Activated CD8-positive, alpha-beta memory T cell treated with anti-CD3 and anti-CD28 coated beads for 4 hours (primary cell): ENCODE data around the gene PRRC2B.
"Not testable (repeated sequence)": the region's sequence is repeated elsewhere in the genome, so short reads cannot be mapped to it uniquely, and the experiment has no call there.

Experiments
- DNase-seq, 2 donors: peaks; one replicate each; pipeline ENCODE4 v3.0.0-alpha.2; 2020; ENCODE audit warnings: low read depth in 2 of 2

The PRRC2B gene

DNA sequence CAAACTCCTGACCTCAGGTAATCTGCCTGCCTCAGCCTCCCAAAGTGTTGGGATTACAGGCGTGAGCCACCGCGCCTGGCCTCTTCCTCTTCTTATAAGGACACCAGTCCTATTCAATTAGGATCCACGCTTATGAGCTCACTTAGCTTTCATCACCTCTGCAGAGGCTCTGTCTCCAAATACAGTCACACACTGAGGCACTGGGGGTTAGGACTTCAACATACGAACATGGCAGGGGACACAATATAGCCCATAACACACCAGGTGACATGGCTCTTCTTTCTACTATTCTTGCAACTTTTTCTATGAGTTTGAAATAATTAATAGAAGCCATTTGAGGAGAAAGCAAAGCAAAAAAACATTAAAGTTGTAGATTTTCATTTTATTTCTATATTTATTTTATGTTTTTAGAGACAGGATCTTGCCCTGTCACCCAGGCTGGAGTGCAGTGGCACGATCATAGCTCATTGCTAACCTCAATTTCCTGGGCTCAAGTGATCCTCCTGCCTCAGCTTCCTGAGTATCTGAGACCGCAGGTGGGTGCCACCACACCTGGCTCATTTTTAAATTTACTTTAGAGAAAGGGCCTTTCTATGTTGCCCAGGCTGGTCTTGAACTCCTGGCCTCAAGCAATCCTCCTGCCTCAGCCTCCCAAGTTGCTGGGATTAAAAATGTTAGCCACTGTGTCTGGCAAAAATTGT lies 145.5 kb downstream of the PRRC2B start:
- no peak for DNase-seq

DNA sequence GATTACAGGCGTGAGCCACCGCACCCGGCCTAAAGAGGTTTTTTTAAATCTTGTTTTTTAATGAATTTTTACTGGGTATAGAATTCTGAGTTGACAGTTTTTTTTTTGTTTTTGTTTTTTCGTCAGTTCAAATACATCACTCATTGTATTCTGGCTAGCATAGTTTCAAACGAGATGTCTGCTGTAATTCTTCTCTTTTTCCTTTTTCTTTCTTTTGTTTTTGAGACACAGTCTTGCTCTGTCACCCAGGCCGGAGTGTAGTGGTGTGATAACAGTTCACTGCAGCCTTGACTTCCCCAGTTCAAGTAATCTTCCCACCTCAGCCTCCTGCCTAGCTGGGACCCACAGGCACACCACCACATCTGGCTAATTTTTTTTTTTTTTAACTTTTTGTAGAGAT lies 149.3 kb downstream of the PRRC2B start:
- DNase-seq = no peak

DNA sequence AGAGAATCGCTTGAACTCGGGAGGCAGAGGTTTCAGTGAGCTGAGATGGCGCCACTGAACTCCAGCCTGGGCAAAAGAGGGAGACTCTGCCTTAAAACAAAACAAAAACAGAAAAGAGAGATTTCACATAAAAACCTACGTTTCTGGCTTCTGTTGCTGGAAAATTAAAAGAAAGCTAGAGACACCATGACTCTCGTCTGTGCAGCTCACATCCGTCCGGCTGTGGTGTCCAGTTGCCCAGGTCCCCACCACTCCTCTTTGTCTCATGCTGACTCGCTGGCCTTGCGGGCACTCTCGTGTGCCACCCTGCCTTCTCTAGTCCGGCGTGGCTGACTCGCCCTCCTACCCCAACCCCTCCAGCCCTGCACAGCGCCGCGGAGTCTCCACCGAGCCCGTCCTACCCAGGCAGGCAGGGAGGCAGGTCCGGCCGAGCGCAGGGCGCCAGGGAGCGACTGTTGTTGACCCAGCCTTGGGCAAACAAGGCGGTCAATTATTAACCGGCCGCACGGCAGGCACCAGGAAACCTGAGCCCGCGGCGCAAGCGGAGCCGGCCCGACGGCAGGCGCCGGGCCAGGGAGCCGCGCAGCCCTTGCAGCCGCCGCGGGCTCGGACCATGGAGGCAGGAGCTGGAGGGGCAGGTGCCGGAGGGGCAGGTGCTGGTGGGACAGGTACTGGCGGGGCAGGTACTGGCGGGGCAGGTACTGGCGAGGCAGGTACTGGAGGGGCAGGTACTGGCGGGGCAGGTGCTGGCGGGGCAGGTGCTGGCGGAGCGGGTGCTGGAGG lies 151.3 kb downstream of the PRRC2B start, which contains the start of gene PRRT1B:
Gene PRRT1B (plus strand): TSS at position 521 of the 783 bp plus-strand sequence. CDS start 93 bp downstream, at position 614.
- DNase-seq = no peak

DNA sequence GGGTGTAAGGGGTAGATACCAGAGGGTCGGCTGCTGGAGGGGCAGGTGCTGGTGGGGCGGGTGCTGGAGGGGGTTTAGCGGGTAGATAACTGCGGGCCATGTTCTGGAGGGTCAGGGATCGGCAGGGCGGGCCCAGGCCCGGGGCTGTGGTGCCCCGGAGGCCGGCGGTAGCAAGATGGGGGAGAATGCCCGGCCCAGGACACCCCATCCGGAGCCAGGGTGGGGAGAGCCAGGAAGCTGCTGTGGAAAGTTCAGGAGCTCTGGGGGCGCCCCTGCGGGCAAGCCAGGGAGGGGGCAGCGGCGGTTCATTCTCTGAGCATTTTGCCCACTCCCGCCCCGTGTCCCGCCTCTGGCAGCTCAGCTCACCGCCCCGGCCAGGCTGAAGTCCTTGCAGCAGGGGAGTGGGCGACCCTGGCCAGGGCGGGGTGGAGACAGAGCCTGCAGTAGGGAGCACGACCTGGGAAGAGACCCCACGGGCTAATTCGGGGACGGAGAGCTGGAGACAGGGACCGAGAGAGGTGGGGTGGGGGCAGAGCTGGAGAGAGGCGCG lies 152.0 kb downstream of the PRRC2B start:
- DNase-seq = no peak

DNA sequence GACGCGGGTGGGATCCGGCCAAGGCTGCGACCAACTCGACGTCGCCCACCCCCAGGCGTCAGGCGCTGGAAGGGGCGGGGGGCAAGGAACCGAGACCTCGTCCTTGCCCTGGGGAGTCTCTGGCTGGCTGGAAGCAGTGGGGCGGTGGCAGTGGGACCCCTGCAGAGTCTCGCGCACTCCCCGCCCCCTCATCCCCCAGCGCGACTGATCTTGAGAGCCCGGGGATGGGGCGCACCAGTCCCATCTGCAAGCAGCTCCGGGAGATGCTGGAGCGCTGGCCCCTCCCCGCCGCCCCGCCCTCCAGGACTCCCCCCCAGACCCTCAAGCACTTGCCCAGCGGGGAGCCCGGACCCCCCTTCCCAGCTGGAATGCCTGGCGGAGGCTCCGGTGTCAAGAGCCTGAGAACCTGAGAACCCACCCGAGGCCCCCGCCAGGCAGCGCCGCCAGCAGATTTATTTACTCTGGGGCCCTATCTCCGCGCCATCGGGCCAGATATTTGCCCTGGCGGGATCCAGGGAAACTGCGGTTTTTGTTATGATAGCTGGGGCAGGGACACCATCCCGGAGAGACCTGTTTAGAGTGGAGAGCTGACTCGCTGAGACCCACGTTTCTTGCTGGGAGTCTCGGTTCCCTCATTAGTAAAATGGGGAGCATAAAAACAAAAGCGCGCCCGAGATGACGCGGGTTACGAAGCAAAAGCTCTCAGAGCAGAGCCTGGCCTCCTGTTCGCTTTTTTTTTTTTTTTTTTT lies 152.6 kb downstream of the PRRC2B start:
- DNase-seq = no peak

DNA sequence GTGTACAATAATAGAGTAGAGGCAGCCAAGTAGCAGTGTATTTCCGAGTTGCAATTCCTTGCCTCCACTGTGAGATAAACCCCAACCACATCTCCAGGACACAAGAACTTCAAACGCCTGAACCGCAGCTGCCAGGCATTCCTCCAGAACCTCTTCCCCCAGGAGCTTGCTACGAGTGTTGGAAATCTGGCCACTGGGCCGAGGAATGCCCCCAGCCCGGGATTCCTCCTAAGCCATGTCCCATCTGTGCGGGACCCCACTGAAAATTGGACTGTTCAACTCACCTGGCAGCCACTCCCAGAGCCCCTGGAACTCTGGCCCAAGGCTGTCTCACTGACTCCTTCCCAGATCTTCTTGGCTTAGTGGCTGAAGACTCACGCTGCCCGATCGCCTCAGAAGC lies 155.3 kb downstream of the PRRC2B start:
- not testable (repeated sequence) for DNase-seq
